SK-N-MC (cell line): ENCODE measurements around the gene SDK2.

ENCODE experiments used
- EZH2 ChIP-seq: fragments of 200-600 bp; sonication (generic); IDR thresholded peaks from one replicate; pipeline ENCODE4 v1.6.1; 2017; ENCODE audit warnings: antibody characterized with exemption
- POLR2AphosphoS5 ChIP-seq: IDR thresholded peaks from 2 replicates; pipeline ENCODE4 v1.6.1; 2012; ENCODE audit warnings: mild to moderate bottlenecking, low read depth, low read length, borderline replicate concordance

- TF ChIP-seq EZH2 (no peak), POLR2AphosphoS5 (no peak)
Measured at GRCh38 chr17:73508057-73508930, 136.0 kb downstream of the SDK2 start.
